Fibroblast of skin of abdomen (primary cell): ENCODE measurements around the gene TMEM108.
A peak's percentile ranks its signal among the peaks of the same experiment; 100 is the strongest.

Experiments used
- DNase-seq: peaks from one replicate; pipeline ENCODE4 v3.0.0-alpha.2; 2013

The TMEM108 gene

DNA sequence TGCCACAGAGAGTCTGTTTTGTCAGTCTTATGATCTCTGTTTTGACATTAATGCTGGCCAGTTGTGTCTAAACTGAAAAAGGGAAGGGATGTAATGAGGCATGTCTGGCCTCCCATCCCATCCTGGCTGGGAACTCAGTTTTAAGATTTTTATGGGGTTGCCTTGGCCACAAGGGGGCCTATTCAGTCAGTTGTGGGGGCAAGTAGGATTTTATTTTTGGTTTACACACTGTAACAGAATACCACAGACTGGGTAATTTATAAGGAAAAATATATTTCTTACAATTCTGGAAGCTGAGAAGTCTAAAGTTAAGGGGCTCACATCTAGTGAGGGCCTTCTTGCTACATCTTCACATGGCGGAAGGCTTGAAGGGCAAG is 129.8 kb downstream of the TMEM108 start:
- DNase-seq = no peak

DNA sequence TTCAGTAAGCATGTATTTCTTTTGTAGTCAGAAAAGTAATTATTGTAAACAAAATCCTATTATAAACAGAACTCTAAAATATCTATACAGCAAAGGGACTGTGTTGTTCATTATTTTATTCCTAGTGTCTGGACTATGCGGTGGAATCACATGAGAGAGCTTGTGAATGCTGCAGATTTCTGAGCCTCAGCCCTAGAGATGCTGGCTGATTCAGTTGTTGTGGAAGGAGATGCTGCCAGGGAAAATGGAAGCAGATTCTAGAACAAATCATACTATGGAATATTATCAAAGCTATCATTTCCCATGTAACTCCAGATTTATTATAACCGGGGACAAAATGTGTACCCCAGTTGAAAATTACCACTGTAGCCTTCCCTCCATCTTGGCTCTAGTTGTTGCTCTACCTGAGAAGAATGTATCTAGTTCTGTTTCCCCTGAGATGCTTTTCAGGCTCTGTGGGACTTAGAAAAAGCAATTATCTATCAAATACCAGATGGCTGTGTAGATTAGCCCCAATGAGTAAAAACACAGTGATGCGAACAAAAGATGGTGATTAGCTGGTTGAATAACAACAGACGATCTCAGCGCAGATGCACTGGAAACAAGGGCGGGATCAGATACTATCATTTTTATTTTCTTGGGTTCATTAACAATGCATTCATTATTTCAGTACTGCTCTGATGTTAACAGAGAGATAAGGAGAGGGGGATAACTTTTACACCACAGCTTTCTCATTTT is 131.3 kb downstream of the TMEM108 start:
- no peak for DNase-seq

DNA sequence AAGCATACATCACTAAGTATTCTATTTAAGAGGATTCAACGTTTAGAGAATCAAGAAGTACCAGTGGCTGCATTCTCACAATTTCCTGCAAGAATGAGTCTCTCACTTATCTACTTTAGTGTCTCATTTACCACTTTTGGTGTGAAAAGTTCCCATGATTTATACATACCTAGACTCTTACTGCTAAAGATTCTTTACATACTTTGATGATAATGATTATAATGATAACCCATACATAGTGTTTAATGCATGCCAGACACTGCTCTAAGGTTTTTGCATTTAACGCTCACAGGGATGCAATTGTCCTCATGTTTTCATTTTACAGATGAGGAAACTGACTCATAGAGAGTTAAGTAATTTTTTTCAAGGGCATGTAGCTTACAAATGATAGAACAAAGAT is 133.6 kb downstream of the TMEM108 start:
- no peak for DNase-seq

DNA sequence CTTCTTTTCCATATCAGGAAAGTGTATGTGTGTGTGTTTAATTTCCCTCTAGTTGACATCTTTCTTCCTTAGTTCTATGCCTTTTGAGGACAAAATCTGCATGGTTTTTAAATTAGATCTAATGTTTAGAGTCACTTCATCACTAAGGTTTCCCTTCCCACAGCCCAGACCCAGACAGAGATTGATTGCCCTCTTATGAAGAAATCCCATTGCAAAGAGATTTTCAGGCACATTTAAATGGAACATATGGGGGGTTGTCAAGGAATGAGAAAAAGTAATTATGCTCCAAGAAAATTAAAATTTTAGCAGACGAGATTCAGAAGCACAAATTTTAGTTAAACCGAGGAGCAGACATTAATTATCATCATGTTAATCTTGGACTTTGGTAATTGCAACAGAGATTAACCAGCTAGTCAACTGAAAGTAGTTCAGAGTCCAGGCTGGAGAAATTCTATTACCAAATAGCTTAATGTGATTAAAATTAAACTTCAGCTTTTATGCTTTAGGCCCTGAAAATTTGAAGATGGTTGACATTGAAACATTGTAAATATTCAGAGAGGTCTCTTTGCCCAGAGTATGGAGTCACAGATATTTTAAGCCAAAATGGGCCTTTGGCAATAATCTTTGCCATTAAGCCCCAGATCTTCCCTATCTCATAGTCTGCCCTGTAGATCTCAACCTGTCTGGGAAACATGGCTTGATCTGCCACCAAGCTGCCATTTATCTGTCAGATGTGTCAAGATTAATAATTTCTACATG is 143.4 kb downstream of the TMEM108 start:
- DNase-seq = no peak

DNA sequence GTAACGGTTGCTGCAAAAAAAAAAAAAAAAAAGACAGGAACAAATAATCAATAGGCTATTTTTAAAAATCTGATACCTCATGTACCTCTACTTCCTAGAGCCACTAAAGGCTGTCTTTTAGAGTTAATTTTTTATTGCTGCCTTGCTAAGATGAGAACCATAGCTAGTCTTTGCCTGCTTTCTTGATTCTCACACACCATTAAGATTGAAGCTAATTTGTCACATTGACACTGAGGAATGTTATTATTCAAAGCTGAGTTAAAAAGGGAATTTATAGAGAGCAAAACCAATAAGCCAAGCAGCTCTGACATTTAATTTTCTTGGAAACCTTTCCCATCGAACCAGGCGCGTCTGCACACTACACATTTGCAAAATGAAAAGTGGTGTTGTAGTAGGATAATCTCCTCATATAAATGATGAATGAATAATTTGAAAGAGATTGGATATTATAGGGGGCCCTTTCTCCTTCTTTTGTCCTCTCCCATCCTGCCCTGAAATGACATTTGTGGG is 149.7 kb downstream of the TMEM108 start:
- DNase-seq = no peak

DNA sequence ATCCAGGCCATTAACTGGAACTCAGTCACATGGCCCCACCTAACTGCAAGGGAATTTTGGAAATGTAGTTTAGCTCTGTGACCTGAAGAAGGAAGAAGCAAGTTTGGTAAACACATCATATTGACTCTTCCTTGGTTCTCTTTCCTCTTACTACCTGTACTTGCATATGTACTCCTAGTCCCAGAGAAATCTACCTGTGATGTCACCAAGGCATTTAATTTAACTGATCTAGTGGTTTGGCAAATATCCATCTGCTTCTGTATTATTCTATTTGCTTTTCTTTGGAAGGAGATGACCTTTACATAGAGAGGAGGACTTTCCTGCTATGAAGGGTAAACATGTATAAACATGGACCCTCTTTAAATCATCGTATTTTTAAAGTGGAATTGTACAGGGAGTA is 150.8 kb downstream of the TMEM108 start:
- no peak for DNase-seq

DNA sequence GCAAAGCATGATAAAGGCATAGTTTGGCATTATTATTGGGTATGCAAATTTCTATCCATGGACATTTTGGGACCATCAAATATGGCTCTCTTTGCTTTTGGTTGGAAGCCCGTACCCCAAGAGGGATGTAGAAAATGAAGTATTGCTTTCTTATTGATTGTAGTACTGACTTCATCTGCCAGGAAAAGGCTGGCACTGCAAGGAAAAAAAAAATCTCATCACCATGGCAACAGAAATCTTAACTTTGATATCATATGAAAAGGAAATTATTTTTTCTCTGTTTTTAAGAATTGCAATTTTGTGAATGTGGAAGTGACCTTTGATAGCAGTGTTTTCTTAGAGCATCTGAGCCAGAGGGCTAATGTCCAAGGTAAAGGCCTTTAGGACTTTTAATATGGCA is 151.7 kb downstream of the TMEM108 start:
- no peak for DNase-seq

DNA sequence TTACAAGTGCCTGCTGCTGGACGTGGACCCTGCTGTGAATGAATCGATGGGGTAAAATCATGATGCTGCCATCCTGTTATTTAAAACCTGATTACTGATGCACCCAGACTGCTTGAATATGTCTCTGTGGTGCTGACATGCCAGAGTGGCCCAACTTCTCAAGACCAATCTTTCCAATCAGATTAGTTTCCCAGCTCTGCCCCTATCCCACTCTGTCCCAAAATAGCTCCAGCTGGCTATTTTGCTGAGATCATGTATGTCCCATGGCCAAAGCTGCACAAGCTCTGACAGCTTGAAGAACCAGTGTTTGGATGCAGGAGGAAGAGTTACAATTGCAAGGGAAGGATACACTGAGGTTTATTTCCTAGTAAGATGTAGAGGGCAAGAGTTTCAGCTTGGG is 153.6 kb downstream of the TMEM108 start:
- DNase-seq = no peak

DNA sequence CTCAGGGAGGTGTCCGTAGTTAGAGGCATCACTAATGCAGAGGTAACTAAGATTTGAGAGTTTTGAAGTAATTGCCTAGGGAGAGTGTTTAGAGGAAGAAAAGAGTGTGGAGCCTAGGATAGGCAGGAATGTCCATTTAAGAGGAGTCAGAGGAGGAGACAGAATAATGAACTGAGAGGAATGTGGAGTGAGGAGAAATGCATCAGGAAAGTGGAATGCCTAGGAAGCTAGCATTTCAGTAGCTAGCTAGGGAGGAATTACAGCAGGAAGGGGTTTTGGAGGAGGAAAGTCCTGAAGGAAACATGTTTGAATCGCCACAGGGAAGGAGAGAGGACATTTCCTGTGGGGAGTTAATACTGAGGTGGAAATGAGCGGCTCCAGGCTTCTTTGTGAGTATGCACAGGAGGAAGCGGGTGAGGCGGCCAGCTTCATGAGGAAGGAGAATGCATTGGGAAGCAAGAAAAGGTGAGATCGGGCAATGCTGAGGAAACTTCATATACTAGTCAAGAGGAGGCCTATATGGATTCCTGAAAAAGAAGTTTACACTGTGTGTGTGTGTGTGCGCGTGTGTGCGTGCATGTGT is 154.3 kb downstream of the TMEM108 start:
- no peak for DNase-seq

DNA sequence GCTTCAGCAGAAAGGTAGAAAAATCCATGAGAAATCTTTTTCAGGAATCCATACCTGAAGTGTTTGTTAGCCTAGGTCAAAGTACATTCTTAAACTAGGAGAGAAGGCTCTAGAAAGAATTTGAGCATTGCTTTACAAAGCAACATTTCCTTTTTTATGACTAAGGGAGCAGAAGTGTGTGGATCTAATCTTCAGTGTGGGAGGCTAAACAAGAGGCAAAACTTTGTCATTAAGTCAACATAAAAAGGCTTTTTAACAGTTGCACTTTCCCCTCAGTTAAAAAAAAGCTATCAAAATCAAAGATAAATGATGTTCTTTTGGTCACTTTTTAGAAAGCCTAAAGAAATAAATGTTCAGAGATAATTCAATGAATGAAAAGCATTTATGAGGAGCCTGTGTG is 154.8 kb downstream of the TMEM108 start:
- no peak for DNase-seq

DNA sequence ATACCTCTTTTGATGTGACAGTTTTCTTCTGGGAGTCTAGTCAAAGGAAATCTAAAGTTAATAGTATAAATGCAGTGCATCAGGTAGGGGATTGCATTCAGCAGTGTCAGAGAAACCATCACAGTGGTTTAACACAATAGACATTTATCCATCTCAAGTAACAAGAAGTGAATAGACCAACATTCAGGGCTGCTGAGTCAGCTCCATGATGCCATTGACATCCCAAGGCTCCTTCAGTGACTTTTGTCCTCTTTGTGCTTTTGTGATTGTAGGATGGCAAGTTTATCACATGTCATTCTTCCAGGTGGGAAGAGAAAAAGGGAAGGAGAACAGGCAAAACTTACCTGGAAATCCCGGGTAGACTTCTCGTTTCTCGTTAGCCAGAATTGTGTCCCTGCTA is 158.3 kb downstream of the TMEM108 start:
- no peak for DNase-seq

DNA sequence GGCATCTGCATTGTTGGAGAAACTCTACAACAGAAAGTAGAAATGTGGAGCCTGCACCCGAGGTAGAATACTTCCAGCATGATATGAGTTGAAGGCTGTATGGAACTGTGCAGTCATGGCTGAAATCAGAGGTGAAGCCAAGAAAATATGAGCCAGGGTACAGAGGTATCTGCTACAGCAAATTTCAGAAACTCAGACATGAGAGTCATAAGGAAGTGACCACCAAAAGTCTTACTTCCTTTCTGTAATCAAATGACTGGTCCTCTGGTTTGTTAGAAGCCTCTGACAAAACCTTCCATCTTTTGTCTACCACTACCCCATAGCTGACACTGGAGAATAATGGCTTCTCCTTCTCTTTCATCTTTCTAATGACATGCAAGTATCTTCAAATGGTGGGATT is 159.4 kb downstream of the TMEM108 start:
- DNase-seq = no peak

DNA sequence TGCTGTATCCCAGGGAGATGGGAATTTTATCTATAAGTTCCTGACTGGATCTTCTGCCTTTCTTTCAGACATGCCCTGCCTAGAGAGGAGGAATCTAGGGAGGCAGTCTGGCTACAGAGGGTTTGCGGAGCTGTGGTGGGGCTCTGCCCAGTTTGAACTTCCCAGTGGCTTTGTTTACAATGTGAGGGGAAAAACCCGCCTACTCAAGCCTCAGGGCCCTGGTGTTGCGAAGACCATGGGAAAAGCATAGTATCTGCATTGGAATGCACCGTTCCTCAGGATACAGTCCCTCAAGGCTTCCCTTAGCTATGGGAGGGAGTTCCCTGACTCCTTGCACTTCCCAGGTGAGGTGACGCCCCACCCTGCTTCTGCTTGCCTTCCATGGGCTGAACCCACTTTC is 168.7 kb downstream of the TMEM108 start:
- no peak for DNase-seq

DNA sequence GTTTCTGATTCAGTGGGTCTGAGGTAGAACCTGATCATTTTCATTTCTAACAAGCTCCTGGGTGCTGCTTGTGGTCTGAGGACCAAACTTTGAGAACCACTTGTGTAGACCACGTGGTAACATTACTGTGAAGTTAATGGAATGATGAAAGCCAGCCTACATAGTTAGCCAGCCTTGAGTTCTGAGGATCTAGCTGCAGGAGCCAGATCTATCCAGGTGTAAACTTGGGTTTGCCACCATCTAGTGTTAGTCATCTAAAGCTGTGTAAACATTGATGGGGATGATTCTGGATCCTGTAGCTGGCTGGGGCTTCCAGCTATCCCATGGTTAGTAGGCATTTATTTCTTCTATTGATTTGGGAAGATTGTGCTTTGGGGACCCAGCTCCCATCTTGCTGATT is 170.0 kb downstream of the TMEM108 start:
- no peak for DNase-seq

DNA sequence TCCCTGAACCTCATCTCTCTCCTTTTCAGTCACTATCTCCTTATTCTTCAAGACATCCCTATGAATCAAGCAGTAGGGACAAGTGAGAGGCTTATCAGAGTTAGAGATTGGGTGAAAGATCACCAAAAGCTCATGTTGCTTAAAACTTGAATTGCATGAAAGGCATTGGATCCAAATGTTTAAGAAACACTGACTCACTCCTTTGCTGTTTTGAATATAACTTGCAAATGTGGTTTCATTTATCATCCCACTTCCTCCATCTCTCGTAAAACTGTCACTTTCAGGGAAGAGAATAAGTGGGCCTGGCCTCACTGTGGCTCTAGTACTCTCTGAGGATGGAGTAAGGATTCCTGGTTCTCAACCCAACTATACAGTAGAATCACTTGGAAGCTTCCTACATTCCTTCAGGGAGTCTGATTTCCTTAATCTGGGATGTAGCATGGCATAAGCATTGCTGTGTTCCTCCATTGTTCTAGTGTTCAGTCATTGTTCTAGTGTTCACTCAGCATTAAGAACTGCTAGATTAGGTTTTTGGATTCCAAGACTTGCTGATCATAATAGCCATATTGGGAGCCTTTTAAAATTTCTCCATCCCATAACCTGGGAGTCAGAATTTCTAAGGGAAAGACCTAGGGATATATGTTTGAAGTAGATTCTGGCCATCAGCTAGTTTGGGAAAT is 171.8 kb downstream of the TMEM108 start:
- DNase-seq = peak; percentile 78

DNA sequence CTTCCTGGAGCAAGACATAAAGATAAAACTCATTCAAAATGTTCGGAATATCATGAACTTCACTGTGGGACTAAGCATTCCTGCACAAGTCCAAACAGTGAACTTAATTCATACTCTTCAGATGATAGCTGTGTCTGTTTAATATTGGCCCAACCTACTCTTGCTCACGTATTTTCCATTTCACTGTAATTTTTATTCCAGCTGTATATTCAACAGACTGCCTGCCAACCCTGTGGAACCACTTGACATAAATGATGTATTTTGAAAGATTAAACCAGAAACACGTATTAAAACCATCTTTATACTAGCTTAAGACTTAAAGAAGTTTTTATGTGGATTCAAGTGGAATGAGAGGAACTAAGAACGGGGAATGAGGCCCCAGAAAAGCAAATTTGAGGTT is 172.5 kb downstream of the TMEM108 start:
- no peak for DNase-seq

DNA sequence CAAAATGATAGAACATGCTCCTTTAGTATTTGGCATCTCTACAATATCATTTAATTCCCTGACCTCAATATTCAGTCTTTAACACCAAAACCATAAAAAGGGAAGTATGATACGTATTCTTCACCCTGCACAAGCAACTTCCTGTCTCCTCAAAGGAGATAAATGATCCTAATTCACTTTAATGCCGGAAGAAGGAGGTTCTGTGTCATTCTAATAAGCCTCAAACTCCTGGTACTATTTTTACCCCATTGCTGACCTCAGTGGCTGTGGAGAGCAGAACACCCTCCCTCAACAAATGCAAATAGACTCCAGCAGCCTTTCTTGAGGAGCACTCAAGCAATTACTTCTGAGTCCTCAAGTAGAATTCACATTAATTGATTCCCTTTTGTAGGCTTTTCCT is 173.3 kb downstream of the TMEM108 start:
- DNase-seq = peak; percentile 17

DNA sequence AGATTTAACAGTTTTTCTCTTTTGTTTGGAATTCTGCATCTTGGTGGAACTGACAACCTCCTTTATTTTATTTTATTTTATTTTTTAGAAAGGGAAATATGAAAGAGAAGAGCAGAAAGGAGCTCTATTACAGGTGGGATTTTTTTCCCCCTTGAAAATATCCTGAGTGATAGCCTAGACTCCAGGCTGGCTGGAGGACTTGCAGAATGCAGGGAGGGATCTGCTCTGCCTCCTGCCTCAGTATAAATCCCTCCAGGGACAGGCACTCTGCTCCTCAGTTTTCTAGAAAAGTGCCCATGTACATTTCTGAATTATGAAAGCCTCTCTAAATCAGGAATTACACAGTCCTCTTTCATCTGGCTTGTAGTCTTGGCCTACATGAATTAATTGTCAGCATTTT is 173.7 kb downstream of the TMEM108 start:
- no peak for DNase-seq

DNA sequence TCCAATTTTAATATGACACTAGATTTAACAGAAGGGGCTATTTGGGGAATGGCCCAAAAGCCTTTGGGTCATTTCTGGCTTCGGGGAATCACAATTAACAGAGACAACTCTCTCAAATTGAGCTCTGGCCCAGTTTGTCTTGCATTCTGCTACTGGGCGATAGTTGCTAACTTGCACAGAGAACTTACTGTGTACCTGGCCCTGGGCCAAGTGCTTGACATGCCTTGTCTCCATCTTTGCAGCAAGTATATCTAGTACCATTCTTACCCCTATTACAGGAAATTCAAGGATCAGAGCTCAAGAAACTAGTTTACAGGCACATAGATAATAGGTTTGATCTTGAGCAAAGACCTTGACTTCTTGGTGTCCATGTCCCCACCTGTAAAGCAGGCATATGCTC is 175.7 kb downstream of the TMEM108 start:
- no peak for DNase-seq

DNA sequence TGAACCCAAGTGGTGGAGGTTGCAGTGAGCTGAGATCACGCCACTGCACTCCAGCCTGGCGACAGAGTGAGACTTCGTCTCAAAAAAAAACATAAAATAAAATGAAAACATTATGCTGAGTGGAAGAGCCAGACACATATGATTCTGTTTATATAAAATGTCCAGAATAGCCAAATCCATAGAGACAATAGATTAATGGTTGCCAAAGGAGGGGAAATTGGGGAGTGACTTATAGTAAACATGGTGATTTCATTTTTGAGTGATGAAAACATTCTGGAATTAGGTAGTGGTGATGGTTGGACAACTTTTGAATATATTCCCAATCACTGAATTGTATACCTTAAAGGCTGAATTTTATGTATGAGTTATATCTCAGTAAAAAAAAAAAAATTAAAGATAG is 189.6 kb downstream of the TMEM108 start:
- no peak for DNase-seq

DNA sequence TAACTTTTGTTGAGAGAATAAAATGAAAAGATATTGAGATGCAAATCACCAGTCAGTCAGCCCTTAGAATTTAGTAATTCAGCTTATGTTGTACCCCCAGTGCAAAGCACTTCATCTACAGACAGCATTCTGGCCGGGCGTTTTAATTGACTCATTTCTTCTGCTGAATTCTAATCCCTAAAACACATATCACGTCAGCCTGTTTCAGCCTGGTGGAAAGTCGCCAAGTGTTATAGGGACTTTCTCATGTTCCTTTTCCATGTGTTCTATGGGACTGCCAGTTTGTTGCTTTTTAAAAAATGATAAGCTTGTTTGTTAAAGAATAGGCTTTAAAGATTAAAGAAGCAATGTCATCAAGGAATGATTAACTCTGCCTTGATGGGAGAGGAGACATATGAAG is 192.0 kb downstream of the TMEM108 start:
- peak; percentile 15 for DNase-seq

DNA sequence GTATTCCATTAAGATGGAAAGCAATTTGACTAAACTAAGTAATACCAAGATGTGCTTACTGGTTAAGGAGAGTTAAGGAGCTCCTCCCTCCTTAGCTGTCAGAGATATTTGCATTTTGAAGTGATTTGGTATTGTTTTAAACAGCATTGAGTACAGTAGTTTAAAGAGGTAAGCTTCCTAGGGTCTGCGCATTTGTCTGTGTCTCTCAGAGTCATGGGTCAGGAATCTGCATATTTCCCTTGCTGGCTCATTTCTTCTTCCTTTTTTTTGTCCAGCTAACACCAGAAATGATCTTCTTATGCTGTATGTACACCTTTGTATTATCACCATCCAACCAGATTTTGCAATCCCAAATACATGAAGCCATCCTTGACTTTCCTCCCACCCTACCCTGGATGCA is 198.7 kb downstream of the TMEM108 start:
- no peak for DNase-seq

DNA sequence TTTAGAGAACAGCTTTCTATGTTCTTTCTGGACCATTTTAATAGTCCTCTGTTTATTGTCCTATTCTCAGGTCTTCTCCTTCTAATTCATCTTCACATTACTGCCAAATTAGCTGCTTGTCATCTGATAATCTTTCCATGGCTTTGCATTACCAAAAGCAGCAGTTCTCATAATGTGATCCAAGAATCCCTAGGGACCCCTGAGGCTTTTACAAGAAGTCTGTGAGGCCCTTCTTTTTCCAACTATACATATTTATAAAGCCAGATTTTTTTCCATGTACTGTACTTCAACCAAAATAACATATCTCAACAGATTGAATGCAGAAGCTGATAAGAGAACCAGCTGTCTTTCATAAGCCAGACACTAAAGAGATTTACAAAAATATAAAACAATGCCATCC is 199.2 kb downstream of the TMEM108 start:
- peak; percentile 10 for DNase-seq
